Measurements from ENCODE around the gene TES.
A peak's percentile ranks its signal among the peaks of the same experiment; 100 is the strongest.

The TES gene

GRCh38 chr7:116195451-116195850 lies 14.9 kb upstream of the TES start:
- DNase-seq: no peak

DNA sequence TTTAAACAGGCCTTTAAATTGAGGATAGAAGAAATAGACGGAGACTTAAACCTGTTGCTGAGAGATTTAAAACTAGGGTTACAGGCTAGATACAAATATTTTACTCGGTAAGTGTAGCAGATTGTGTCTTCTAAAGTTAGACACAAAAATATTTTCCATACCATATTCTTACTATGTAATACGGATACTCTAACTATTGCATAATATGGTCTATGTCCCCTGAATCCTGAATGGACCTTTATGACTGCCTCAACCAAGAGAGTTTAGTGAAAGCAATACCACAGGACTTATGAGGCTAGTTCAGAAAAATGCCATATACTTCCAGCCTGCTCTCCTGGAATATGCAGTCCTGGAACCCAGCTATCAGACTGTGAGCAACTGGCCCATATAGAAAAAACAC lies 13.4 kb upstream of the TES start:
- DNase-seq: no peak

DNA sequence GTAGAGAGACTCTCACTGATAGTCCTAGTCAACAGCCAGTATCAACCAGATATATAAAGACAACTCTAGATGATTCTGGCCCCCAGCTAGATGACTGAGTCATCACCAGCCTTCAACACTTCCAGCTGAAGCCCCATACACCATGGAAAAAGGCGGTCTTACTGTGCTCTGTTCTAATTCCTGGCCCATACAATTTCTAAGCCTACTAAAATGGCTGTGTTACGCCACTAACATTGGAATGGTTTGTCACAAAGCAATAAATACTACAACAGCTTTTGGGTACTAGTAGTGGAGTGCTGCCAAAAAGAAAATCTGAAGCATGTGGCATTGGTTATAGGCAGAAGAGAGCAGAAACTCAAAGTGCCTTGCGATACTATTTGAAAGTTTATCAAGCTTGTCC lies 13.0 kb upstream of the TES start:
- DNase-seq: no peak

- no peak for DNase-seq
Measured at GRCh38 chr7:116198748-116199410, 11.5 kb upstream of the TES start.

- DNase-seq: no peak
Measured at GRCh38 chr7:116200963-116201362, 9.4 kb upstream of the TES start.

DNA sequence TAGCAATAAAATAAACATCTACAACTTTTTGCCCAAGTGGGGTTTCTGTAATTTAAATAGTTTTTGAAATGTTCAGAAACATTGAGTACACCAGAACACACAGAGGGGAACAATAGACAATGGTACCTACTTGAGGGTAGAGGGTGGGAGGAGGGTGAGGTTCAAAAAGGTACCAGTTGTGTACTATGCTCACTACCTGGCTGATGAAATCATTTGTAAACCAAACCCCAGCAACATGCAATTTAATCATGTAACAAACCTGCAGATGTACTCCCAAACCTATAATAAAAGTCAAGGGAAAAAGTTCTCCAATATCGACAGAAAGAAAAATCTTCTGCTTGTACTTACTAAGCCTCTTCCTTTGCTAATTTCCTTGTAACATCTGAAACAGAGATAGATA lies 4.2 kb upstream of the TES start:
- no peak for DNase-seq

DNA sequence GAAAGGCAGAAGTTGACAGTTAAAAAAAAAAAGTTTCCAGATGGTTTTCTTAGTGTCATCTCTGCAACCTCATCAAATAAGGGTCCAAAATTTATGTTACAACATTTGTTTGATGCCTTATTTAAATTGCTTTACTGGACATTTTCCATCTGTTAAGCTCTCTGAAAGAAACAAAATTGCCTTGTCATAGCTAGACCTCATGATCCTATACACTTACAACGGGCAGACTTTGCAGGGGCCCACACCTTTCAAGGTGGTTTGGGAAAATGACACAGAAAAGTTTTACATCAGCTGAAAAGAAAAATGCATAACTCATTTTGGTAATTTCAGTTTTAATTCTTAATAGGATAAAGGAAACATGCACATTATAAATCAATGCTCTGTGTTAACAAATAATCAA lies 1.4 kb upstream of the TES start:
- no peak for DNase-seq

DNA sequence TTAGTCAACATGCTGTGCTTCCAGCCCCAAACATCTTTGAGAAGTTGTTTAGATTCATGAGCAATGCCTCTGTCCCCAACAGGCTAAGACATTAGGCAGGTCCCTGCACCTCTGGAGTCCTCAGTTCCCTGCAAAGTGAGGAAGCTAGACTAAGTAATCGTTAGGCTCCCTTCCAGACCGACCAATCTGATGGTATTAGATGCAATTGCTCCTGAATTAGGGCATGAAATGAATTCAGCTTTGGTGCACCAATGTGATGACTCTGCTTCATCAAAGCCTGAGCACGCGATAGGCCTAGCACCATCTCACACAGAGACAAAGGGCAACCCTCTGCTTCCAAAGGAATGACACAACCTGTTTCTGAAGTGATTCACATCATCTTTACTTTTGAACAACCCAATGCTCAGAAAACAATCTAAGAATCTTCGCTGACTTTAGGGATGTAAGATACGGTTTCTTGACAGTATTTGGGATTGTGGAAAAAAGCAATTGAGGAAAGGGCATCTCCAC lies 723 bp upstream of the TES start:
- DNase-seq: no peak

DNA sequence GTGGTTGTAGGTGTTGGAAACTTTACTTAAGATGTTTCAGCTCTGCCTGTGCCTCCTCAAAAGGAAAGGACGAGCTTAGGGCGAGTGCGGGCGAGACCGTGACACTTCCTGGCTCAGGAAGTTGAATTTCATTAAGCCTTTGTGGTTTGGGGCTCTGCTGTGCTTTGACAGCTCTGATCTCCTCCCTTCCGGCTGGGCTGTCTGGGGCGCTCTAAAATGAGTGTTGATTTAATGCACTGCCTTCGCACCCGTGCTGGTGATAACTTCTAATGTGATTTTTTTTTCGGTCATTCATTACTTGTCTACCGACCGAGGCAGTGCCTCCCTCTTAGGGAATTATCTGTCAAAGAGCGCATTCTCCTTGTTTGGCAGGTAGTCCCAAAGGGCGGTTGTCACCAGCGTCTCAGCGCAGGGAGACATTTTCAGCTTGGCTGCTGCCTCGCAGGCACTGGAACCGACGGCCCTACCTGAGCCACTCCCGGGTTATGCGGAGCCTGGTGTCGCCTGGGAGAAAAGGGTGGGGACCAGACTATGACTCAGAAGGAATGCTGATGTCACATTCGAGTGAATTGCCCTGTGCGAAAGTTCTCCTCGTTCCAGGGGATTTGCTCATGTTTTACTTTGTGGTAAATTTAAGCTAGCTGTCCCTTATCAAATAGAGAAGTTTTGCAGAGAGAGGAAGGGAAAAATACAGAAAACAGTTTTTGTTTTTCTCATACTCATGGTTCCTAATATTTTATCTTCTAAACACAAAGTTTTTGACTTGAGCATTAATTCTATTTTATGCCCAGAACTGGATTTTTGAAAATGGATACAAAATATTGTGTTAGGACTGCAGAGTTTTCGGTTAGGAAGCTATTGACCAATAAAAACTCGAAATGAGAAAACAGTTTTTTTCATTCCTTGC lies 920 bp downstream of the TES start:
- DNase-seq: peak; percentile 88

DNA sequence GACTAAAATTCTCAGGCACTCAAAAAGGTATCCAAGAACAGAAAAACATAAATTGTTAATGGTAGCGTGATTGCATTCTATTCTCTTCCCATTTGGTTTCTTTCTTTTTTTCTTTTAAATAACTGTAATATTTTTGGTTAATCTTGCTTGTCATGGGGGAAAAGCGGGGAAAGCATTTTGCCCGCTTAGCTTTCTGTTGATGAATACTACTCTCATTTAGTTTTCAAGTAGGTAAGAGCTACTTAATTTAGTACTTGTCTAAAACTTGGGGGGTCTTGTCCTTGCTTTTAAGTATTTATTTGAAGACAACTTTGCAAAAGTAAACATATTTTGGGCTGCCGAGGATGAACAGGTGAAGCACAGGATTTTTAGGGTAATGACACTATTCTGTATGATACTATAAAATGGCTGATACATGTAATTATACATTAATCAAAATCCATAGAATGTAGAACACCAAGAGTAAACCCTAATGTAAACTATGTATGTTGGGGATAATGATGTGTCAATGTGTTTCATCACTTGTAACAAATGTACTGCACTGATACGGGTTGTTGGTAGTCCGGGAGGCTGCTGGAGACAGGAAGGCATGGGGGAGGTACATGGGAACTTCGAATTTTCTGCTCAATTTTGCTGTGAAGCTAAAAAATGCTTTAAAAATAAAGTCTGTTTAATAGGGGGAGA lies 1.7 kb downstream of the TES start:
- no peak for DNase-seq

- no peak for DNase-seq
Measured at GRCh38 chr7:116212869-116213268, 2.5 kb downstream of the TES start.

DNA sequence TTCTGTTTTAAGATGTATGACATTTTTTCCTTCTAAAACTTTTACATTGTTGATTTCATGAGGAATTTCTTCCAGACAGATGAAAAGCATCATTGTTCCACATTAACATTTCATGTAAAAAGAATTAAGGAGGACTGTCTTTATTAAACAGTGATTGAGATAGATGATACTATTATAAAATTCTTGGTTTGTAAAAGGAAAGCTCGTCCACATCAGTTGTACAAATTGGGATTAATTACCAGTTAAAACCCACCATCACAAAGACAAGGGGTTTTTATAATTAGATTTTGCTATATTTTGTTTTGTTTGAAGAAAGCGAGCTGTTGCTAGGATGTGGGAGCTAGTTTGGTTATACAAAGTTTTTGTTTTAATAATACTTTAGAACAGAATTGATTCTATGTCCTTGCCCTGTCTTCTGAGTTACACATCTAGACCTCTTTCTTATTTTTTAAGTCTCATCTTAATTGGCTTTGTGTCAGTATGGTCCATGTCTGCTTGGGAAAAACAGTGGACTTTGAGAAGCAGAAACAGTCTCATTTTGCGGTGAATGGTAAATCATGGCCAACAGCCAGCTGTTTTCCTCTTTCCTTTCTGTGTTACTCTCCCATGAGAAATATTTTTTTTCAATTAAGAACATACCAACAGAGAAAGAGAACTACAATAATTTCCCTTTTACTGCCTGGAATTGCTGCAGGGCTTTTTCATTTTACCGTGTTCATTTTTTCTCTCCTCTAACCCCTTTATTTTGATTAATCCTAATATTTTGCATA lies 3.2 kb downstream of the TES start:
- DNase-seq: no peak

DNA sequence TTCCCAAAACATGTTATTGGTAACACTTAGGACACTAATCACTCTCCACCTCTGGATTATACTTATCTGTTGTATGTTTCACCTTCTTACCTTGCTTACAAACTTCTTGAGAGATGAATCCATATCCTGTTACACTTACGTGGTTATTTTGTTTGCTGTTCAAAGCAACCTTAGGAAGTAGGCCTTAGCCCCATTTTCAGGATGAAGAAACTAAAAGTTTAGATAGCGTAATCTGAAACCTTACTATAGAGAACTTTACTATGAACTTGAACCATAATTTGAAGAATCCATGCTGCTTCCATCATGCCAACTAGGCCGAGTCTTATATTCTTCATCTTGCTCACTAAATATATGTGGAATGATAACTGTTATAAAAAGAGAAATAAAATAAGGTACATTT lies 4.6 kb downstream of the TES start:
- no peak for DNase-seq

DNA sequence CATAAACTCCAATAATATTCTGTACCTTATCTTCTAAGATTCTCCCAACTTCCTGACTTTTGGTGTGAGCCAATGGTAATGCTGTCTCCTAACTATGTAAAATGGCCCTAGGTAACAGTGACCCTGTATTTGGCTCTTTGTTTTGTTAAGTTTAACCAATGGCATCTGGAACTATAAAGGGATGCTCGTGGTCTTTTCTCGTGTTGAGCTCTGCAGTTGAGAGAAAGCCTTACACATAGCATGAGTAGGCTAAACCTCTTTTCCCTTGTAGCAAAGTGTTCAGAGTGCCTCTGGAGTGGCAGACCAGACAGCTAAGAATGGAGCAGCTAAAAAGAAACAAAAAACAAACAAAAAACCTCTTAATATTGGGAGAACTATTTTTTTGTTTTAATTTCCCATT lies 5.2 kb downstream of the TES start:
- DNase-seq: no peak

GRCh38 chr7:116216956-116217571 lies 6.7 kb downstream of the TES start:
- DNase-seq: no peak

- peak; percentile 53 for DNase-seq
Measured at GRCh38 chr7:116218051-116218645, 7.8 kb downstream of the TES start.

GRCh38 chr7:116218747-116219146 lies 8.4 kb downstream of the TES start:
- no peak for DNase-seq

GRCh38 chr7:116219288-116219687 lies 8.9 kb downstream of the TES start:
- no peak for DNase-seq

GRCh38 chr7:116219834-116220233 lies 9.5 kb downstream of the TES start:
- DNase-seq: no peak

- no peak for DNase-seq
Measured at GRCh38 chr7:116222501-116222900, 12.2 kb downstream of the TES start.

DNA sequence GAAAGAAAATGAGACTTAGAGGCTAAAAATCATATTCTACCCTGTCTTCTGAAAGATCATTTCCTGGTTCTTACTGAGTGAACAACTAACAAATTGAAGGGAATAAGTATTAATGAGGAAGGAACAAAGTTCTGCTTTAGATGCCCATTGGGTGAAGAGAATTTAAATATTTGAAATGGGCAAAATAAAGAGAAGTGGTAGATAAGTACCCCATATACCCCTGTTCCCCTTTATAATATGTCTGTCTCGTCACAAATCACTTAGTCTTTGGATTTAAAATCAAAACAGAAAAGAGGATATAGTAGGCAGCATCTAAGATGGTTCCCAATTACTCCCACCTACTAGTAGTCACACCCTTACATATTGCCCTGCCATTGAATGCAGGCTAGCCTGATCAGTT lies 13.2 kb downstream of the TES start:
- no peak for DNase-seq

- DNase-seq: no peak
Measured at GRCh38 chr7:116224492-116225098, 14.3 kb downstream of the TES start.

All from amniotic stem cell (primary cell).